ENCODE results near the gene ZKSCAN8. TPM values are rescaled to one million over a fixed set of nuclear protein-coding genes. Genes with fewer than 3 reads are reported as not detected.

Gene ZKSCAN8
- total RNA-seq, 1 donor from 2014 or later, result 17.9 TPM

DNA sequence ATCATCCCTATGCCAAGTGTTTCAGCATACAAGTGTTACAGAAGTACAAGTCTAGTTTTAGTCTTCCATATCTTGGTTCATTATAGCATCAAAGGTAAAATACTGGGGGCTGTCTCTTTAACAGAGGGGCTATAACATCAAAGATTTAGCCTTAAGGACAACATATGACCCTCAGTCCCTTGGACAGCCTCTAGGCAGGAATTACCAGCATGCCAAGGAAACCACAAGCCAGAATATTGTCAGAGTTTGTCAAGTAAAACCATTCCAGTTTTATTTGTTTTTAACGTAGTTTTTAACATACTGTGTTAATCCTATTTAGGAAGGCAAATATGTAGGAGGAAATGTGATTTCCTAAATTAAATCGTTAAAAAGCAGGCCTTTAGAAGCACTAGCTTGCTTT lies 18.6 kb downstream of the ZKSCAN8 start:
- TF ChIP-seq, protein P1, sequence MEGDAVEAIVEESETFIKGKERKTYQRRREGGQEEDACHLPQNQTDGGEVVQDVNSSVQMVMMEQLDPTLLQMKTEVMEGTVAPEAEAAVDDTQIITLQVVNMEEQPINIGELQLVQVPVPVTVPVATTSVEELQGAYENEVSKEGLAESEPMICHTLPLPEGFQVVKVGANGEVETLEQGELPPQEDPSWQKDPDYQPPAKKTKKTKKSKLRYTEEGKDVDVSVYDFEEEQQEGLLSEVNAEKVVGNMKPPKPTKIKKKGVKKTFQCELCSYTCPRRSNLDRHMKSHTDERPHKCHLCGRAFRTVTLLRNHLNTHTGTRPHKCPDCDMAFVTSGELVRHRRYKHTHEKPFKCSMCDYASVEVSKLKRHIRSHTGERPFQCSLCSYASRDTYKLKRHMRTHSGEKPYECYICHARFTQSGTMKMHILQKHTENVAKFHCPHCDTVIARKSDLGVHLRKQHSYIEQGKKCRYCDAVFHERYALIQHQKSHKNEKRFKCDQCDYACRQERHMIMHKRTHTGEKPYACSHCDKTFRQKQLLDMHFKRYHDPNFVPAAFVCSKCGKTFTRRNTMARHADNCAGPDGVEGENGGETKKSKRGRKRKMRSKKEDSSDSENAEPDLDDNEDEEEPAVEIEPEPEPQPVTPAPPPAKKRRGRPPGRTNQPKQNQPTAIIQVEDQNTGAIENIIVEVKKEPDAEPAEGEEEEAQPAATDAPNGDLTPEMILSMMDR (IDR thresholded peaks at IDR 0.05; ENCODE audit: insufficient read depth, low read length, poor library complexity, severe bottlenecking), result no peak
- no peak overlapping the region for H3K4me3 ChIP-seq (ENCODE audit: low read depth, low read length)

GRCh38 chr6:28161410-28162079 lies 19.9 kb downstream of the ZKSCAN8 start:
- TF ChIP-seq, protein P1 (IDR thresholded peaks at IDR 0.05; ENCODE audit: insufficient read depth, low read length, poor library complexity, severe bottlenecking), result no peak
- no peaks in the 10 kb centered on the region for H3K27me3 ChIP-seq (ENCODE audit: control insufficient read depth, insufficient read depth, low read length)
- H3K36me3 ChIP-seq (ENCODE audit: control insufficient read depth, insufficient read depth, low read length), result no peaks in the 10 kb centered on the region
- peak overlapping the region; percentile 62 for H3K4me3 ChIP-seq (ENCODE audit: low read depth, low read length)
- no peak for DNase-seq (ENCODE audit: low read depth)

More for the DNA sequence above, 18.6 kb downstream of the ZKSCAN8 start:
- H3K36me3 ChIP-seq (ENCODE audit: control insufficient read depth, insufficient read depth, low read length), result no peaks in the 10 kb centered on the region
- no peak for DNase-seq (ENCODE audit: low read depth)
- H3K27me3 ChIP-seq (ENCODE audit: control insufficient read depth, insufficient read depth, low read length), result no peaks in the 10 kb centered on the region

- TF ChIP-seq, protein P1 (IDR thresholded peaks at IDR 0.05; ENCODE audit: insufficient read depth, low read length, poor library complexity, severe bottlenecking), result no peak
- no peaks in the 10 kb centered on the region for H3K27me3 ChIP-seq (ENCODE audit: control insufficient read depth, insufficient read depth, low read length)
- no peaks in the 10 kb centered on the region for H3K36me3 ChIP-seq (ENCODE audit: control insufficient read depth, insufficient read depth, low read length)
- no peak overlapping the region for H3K4me3 ChIP-seq (ENCODE audit: low read depth, low read length)
- DNase-seq (ENCODE audit: low read depth), result no peak
Measured at GRCh38 chr6:28165563-28165962, 23.9 kb downstream of the ZKSCAN8 start.

DNA sequence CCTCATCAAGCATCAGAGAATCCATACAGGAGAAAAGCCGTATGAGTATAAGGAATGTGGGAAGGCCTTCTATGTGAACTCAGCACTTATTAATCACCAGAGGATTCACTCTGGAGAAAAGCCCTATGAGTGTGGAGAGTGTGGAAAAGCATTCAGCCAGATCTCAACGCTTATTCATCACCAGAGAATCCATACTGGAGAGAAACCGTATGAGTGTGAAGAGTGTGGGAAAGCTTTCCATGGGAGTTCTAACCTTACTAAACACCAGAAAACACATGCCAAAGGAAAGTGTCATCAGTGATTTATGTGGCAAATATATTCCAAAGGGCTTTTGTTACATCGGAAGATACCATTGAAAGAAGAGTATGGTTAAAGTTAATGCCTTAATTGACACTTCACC lies 25.4 kb downstream of the ZKSCAN8 start:
- Histone ChIP-seq H3K4me3 (ENCODE audit: low read depth, low read length) (no peak overlapping the region), H3K36me3 (ENCODE audit: control insufficient read depth, insufficient read depth, low read length) (no peaks in the 10 kb centered on the region), H3K27me3 (ENCODE audit: control insufficient read depth, insufficient read depth, low read length) (no peaks in the 10 kb centered on the region)
- DNase-seq (ENCODE audit: low read depth), result peak; percentile 29
- TF ChIP-seq, protein P1 (IDR thresholded peaks at IDR 0.05; ENCODE audit: insufficient read depth, low read length, poor library complexity, severe bottlenecking), result no peak

- no peak for DNase-seq (ENCODE audit: low read depth)
- Histone ChIP-seq H3K4me3 (ENCODE audit: low read depth, low read length) (no peak overlapping the region), H3K36me3 (ENCODE audit: control insufficient read depth, insufficient read depth, low read length) (no peaks in the 10 kb centered on the region), H3K27me3 (ENCODE audit: control insufficient read depth, insufficient read depth, low read length) (no peaks in the 10 kb centered on the region)
- TF ChIP-seq, protein P1 (IDR thresholded peaks at IDR 0.05; ENCODE audit: insufficient read depth, low read length, poor library complexity, severe bottlenecking), result no peak
Measured at GRCh38 chr6:28167926-28168325, 26.2 kb downstream of the ZKSCAN8 start.

- DNase-seq (ENCODE audit: low read depth), result no peak
- H3K4me3 ChIP-seq (ENCODE audit: low read depth, low read length), result no peak overlapping the region
- TF ChIP-seq, protein P1 (IDR thresholded peaks at IDR 0.05; ENCODE audit: insufficient read depth, low read length, poor library complexity, severe bottlenecking), result no peak
Measured at GRCh38 chr6:28171271-28171670, 29.6 kb downstream of the ZKSCAN8 start.

More at GRCh38 chr6:28171271-28171670, 29.6 kb downstream of the ZKSCAN8 start:
- H3K27me3 ChIP-seq (ENCODE audit: control insufficient read depth, insufficient read depth, low read length), result no peaks in the 10 kb centered on the region
- H3K36me3 ChIP-seq (ENCODE audit: control insufficient read depth, insufficient read depth, low read length), result no peaks in the 10 kb centered on the region
